COLO668 (cell line): ENCODE measurements around the gene AIG1.
"Not testable (repeated sequence)": the region's sequence is repeated elsewhere in the genome, so short reads cannot be mapped to it uniquely, and the experiment has no call there.

ENCODE experiments used
- DNase-seq: peaks from one replicate; lab custom pipeline; 2025; ENCODE audit not compliant: unreplicated experiment; lab: John Stamatoyannopoulos, UW

The AIG1 gene

DNA sequence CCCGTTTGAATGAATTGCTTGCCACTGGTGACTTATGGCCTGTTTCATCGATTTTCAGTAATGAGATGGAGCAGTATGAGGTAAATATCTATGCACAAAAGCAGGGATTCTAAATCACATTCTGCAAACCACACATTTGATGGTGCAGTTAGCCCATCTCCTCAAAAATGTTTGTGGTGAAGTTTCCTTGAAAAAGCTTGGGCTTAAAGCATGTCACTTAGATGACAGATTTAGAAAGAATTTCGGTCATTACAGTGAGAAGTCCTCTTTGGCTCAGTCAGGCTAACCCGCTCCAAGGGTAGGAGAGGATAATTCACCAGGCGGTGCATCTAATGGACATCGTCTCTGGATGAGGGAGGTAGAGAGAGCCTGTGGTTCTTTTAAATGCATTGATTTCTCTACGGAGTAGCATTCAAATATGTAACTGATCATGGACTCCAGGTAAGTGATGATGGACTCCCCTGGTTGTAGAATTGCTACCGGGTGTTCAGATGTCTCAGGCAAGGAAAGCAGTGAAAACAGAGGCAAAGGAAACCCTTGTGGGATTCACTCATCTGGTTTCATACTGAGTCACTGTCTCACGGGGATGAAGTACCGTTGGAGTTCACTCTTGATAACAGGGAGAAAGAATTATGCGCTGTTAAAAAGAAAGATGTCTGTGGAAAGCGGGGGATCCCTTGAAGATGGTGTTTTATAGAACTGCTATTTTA is 65.3 kb downstream of the AIG1 start:
- no peak for DNase-seq

- DNase-seq, result no peak
Observed at GRCh38 chr6:143126574-143126941, 65.9 kb downstream of the AIG1 start.

- no peak for DNase-seq
Observed at GRCh38 chr6:143127941-143128680, 67.4 kb downstream of the AIG1 start.

DNA sequence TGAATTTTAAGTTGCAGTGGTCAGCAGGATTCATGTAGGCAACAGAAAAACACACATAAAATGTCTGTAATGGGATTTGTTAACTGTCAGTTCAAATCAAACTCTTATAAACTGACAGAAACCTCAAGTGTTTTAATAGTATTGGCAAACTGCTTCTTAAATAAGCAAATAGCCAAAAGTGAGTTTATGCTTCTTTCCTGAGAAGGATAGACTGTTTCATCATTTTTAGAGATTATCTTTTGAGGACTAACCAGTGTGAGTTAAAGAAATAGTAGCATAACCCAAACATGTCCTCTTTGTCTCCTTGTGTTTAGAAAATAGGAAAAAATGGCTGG is 68.0 kb downstream of the AIG1 start:
- no peak for DNase-seq

- no peak for DNase-seq
Observed at GRCh38 chr6:143130928-143131327, 70.2 kb downstream of the AIG1 start.

DNA sequence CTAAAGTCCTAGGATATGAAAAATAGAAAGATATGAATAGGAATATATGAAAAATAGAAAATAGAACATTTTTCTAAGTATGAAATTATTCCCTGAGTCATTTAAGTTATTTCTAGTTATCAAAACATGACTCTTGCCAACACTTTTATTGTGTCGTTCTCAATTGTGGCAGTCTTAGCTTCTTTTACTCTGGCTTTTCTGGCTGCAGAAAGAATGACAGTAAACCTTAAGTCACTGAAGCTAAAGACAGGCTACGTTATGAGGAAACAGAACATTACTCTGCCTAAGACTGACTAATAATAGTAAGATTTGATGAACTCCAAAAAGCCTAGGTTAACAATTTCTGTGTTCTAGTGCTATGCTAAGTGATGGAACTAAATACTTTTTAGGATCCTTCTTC is 74.6 kb downstream of the AIG1 start:
- DNase-seq, result no peak

DNA sequence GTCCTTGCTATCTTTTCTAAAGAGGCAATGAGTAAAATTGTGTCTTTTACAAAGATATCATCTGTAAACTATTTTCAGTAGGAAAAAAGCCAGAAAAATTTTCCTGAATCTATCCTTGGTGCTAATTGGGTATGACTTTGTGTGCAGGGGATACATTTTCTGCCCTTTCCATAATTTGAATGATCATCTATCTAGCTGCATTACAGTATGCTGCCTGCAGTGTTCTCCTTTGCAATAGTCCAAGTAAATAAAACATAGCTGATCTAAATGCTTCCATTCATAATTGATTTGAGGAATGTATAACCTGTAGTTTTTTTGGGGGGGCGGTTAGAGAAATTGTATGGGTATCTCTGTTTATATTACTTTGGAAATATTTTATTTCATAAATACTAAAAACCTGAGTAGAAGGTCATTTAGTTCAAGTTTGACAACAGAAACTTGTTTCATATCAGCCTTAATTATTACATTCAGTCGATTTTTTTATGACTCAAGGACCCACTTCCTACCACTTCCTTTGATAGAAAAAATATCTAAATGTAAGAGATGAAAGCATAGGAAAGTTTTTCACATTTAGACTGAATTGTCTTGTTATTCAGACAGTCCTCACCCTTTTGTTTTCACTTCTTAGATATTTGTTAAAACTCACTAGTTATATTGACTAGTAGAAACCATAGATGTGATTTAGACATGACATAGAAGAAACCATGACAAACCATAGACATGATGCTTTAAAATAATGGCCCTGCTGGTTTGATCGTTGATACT is 75.3 kb downstream of the AIG1 start:
- no peak for DNase-seq

- DNase-seq, result no peak
Observed at GRCh38 chr6:143136647-143137046, 76.0 kb downstream of the AIG1 start.

DNA sequence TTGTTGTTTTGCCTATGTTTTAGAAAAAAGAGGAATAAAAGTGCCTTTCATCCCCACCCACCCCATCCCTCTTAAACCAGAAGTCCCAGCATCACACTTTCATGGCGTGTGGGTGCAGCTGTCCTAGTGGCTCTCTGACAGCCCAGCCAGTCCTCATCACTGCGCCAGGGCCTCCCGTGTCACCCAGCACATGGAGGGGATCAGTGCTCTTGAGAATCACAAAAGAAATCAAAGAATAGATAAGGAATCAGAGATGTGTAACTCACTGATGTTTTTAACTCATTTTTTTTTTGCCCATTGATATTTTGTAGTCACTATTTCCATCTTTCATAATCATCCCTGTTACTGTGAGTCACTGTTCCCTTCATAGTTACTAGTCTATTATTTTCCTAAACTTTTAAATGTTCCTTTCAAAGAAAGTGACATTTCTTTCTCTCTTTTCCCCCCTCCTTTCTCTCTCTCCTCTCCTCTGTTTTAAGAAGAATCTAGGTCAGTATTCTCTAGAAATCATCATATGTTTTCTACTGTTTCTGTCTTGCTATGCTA is 78.6 kb downstream of the AIG1 start:
- no peak for DNase-seq

DNA sequence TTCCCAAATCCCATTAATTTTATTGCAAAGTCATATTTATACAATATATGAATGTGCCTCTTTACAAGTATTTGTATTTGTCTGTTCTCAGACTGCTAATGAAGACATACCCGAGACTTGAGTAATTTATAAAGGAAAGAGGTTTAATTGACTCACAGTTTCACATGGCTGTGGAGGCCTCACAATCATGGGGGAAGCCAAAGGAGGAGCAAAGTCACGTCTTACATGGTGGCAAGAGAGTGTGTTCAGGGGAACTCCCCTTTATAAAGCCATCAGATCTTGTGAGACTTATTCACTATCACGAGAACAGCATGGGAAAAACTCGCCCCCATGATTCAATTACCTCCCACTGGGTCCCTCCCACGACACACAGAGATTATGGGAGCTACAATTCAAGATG is 79.2 kb downstream of the AIG1 start:
- DNase-seq, result not testable (repeated sequence)

GRCh38 chr6:143140767-143141166 is 80.1 kb downstream of the AIG1 start:
- DNase-seq, result no peak

DNA sequence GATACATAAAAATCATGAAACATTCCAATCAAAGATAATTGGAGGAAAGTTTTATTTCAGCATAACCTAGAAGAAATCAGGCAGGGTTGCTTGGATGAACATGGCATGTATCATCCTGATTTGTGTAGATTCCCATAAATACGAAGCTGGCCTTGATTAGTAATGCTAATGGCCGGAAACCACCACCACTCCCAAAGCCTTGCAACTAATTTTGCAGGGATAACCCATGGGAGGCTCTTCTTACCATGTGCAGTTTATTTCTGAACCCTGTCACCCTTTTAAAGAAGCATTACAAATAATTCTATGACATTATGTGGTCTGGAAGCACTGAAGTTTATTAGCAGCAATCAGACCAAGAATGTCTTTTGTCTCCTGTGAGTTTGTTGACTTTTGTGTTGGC is 80.8 kb downstream of the AIG1 start:
- no peak for DNase-seq

GRCh38 chr6:143146186-143146851 is 85.6 kb downstream of the AIG1 start:
- DNase-seq, result no peak

DNA sequence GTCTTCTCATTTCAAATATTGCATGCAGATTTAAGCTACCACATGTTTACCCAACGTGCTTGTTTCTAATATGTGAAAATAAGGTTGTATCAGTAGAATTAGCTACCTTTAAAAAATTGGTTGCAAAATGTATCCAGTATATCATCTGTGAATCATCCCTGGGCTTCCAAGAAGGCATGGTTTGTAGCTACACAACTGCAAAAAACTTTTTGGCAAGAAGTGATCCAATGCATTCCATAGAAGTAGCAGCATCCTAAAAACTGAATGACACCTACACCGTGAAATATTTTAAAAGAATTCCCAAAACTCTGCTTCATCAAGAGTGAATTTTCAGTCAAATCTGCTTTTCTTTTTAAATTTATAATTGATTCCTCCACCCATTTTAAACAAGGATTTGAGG is 89.1 kb downstream of the AIG1 start:
- DNase-seq, result no peak

GRCh38 chr6:143150281-143150680 is 89.6 kb downstream of the AIG1 start:
- no peak for DNase-seq

- no peak for DNase-seq
Observed at GRCh38 chr6:143151381-143151780, 90.7 kb downstream of the AIG1 start.

- DNase-seq, result no peak
Observed at GRCh38 chr6:143155681-143156080, 95.0 kb downstream of the AIG1 start.

- no peak for DNase-seq
Observed at GRCh38 chr6:143157131-143157530, 96.4 kb downstream of the AIG1 start.

DNA sequence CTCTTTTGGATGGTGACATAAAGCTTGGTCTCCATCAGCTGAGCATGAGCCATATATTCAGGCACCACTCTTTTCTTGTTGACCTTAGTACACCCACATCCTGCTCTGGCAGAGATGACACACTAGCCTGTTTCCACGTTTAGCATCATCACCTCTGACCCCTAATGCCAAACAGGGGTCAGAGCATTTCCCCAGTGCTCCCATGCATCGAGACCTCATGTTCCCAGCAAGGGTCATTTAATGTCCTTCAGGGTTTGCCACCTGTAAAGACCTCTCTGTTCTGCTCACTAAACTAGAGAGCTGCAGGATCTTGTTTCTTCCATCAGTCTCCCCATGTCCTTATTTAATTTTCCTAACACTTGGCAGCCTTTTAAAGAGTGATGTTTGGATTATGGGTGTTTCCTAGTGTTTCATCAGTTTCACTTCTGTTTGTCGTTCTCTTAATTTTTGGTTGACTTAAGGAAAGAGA is 97.5 kb downstream of the AIG1 start:
- no peak for DNase-seq

GRCh38 chr6:143159001-143159400 is 98.3 kb downstream of the AIG1 start:
- DNase-seq, result no peak

- no peak for DNase-seq
Observed at GRCh38 chr6:143160015-143160414, 99.3 kb downstream of the AIG1 start.
